PFSK-1 (cell line): Measurements from ENCODE around the gene C14orf39.

Experiments used
- POLR2AphosphoS5 ChIP-seq: IDR thresholded peaks from 2 replicates; pipeline ENCODE4 v1.6.1; 2012; ENCODE audit warnings: low read depth, mild to moderate bottlenecking, control low read depth, low read length, moderate library complexity
- REST ChIP-seq, 2 experiments: IDR thresholded peaks; 2 replicates each; pipeline versions ENCODE4 v1.6.1 to v1.8.0; 2011 to 2012; ENCODE audit warnings: low read depth in 2 of 2, low read length in 2 of 2, control low read depth in 1 of 2, inconsistent platforms in 1 of 2, mild to moderate bottlenecking in 1 of 2, moderate library complexity in 1 of 2; ENCODE audit not compliant: insufficient read depth in 1 of 2
- TAF1 ChIP-seq: IDR thresholded peaks from 2 replicates; pipeline ENCODE4 v1.6.1; 2012; ENCODE audit warnings: low read length, control low read depth, borderline replicate concordance; ENCODE audit not compliant: insufficient read depth

- no peak for TF ChIP-seq TAF1
- TF ChIP-seq REST (IDR thresholded peaks at IDR 0.05; ENCODE audit: insufficient read depth in 1 of 2, low read depth in 2 of 2, low read length in 2 of 2): no peak
- no peak for TF ChIP-seq POLR2AphosphoS5
Measured at GRCh38 chr14:60420050-60420449, 65.8 kb downstream of the C14orf39 start.
